Keratinocyte (primary cell): Measurements from ENCODE around the gene PRR5. TPM values are rescaled to one million over a fixed set of nuclear protein-coding genes. Genes with fewer than 3 reads are reported as not detected.

ENCODE experiments used
- DNase-seq: peaks from one replicate; pipeline ENCODE4 v3.0.0-alpha.2; 2011; ENCODE audit warnings: low read depth, missing footprints, low spot score
- FAIRE-seq: peaks from 2 replicates; lab custom pipeline; 2011; peaks lifted over from hg19 to GRCh38; lab: Jason Lieb, UNC
- H2AFZ ChIP-seq: 2 replicates; pipeline ENCODE4 v1.6.0; 2012; ENCODE audit warnings: low read length, control low read depth, inconsistent platforms; ENCODE audit not compliant: control insufficient read depth
- H3K27ac ChIP-seq: 2 replicates; pipeline ENCODE4 v1.5.1; 2011; ENCODE audit warnings: low read length; ENCODE audit not compliant: control insufficient read depth, insufficient read depth
- H3K27me3 ChIP-seq: 3 replicates; pipeline ENCODE4 v1.6.0; 2011; ENCODE audit warnings: low read length; ENCODE audit not compliant: control insufficient read depth, insufficient read depth; ENCODE audit errors: extremely low read depth
- H3K36me3 ChIP-seq, 2 experiments: 2 replicates in 1 of 2; 3 replicates in 1 of 2; pipeline ENCODE4 v1.5.1; 2011; ENCODE audit warnings: low read length in 2 of 2, mild to moderate bottlenecking in 1 of 2; ENCODE audit not compliant: control insufficient read depth in 2 of 2, insufficient read depth in 2 of 2; ENCODE audit errors: extremely low read depth in 1 of 2
- H3K4me1 ChIP-seq: 3 replicates; pipeline ENCODE4 v1.5.1; 2011; ENCODE audit warnings: low read length; ENCODE audit not compliant: control insufficient read depth, insufficient read depth; ENCODE audit errors: extremely low read depth
- H3K4me2 ChIP-seq: 3 replicates; pipeline ENCODE4 v1.6.0; 2011; ENCODE audit warnings: low read depth, low read length; ENCODE audit not compliant: control insufficient read depth, insufficient read depth; ENCODE audit errors: extremely low read depth
- H3K4me3 ChIP-seq, 3 experiments: fragments of 200-600 bp in 1 of 3; sonication (generic) in 1 of 3; 2 replicates in 2 of 3; 3 replicates in 1 of 3; pipeline ENCODE4 v1.5.1; 2011 to 2016; ENCODE audit warnings: low read length in 3 of 3, mild to moderate bottlenecking in 3 of 3, control low read depth in 2 of 3, inconsistent platforms in 1 of 3, low read depth in 1 of 3, mixed read lengths in 1 of 3, mixed run types in 1 of 3, moderate library complexity in 1 of 3; ENCODE audit not compliant: control insufficient read depth in 2 of 3, insufficient read depth in 2 of 3; ENCODE audit errors: extremely low read depth in 1 of 3
- H3K79me2 ChIP-seq: 2 replicates; pipeline ENCODE4 v1.6.0; 2012; ENCODE audit warnings: low read length; ENCODE audit not compliant: control insufficient read depth, insufficient read depth
- H3K9ac ChIP-seq: 3 replicates; pipeline ENCODE4 v1.6.0; 2011; ENCODE audit warnings: low read length; ENCODE audit not compliant: control insufficient read depth, insufficient read depth; ENCODE audit errors: extremely low read depth
- H3K9me1 ChIP-seq: 3 replicates; pipeline ENCODE4 v1.6.0; 2011; ENCODE audit warnings: low read length; ENCODE audit not compliant: control insufficient read depth, insufficient read depth; ENCODE audit errors: extremely low read depth
- H3K9me3 ChIP-seq: 2 replicates; pipeline ENCODE4 v1.5.1; 2012; ENCODE audit warnings: low read depth, low read length; ENCODE audit not compliant: control insufficient read depth
- H4K20me1 ChIP-seq: 3 replicates; pipeline ENCODE4 v1.6.0; 2011; ENCODE audit warnings: low read length; ENCODE audit not compliant: control insufficient read depth, insufficient read depth; ENCODE audit errors: extremely low read depth
- EZH2 ChIP-seq: IDR thresholded peaks from one replicate; pipeline ENCODE4 v1.6.1; 2012; ENCODE audit warnings: inconsistent platforms, mild to moderate bottlenecking, low read length, moderate library complexity
- dilution Hi-C: fragments of 300-500 bp; cut with MboI; formaldehyde crosslinking; loops from one replicate; pipeline ENCODE4 v1.7.0; 2020; ENCODE audit warnings: low sequenced_read_pairs; ENCODE audit not compliant: extremely low pct_ligation_motif_present
- polyA plus RNA-seq, 5 experiments: library from polyadenylated mRNA; depleted of rRNA in 3 of 5; stranded (reverse) in 3 of 5; stranded (forward) in 1 of 5; unstranded in 1 of 5; fragments of >200 nt; gene quantifications; 1 replicate in 1 of 5; 2 replicates in 3 of 5; 3 replicates in 1 of 5; pipeline versions ENCODE4 v1.2.1 to v1.2.3, GENCODE V29; 2011 to 2012; ENCODE audit warnings: missing spikeins in 2 of 5, low read depth in 1 of 5, low replicate concordance in 1 of 5
- TF ChIP-seq, protein P1 (sequence below), 3 experiments: IDR thresholded peaks in 1 of 3; conservative IDR thresholded peaks in 1 of 3; optimal IDR thresholded peaks in 1 of 3; 2 replicates in 2 of 3; 3 replicates in 1 of 3; pipeline versions ENCODE3 to v1.5.1; 2011; ENCODE audit warnings: low read length in 3 of 3, mild to moderate bottlenecking in 3 of 3, moderate library complexity in 2 of 3, control low read depth in 1 of 3, inconsistent platforms in 1 of 3; ENCODE audit not compliant: insufficient read depth in 2 of 3; ENCODE audit errors: extremely low read depth in 1 of 3

Gene PRR5
- polyA plus RNA-seq, 1 donor (not counting 4 experiments of a cell fraction or from before 2014, with no cell fraction given) = 9.1 TPM

DNA sequence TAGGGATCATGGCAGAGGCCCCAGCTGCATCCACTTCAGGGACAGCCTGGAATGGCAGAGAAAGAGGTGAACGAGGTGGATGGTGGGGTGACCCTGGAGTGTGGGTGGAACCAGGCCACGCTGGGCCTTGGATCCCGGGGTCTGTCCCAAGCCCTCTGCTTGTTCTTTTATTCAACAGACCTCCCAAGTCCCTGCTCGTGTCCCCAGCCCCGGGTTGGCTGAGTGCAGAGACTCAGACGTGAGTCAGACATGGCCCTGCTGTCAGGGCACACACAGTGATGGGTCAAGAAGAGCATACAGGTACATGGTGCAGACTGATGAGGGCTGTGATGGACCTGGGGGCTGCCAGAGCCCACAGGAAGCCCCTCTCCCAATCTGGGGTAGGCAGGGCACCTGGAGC is 57.0 kb downstream of the PRR5 start:
- no peaks in the 10 kb centered on the region for H3K9me3 ChIP-seq
- dilution Hi-C loops = no loop called here
- H3K4me2 ChIP-seq = no peak overlapping the region
- no peak overlapping the region for H3K4me3 ChIP-seq
- H4K20me1 ChIP-seq = peaks cover 28% of the 10 kb centered on the region
- no peak overlapping the region for H3K9ac ChIP-seq
- H3K27ac ChIP-seq = no peak overlapping the region
- H2AFZ ChIP-seq = no peak overlapping the region
- peaks cover 62% of the 10 kb centered on the region for H3K79me2 ChIP-seq
- H3K9me1 ChIP-seq = peaks cover 13% of the 10 kb centered on the region
- H3K4me1 ChIP-seq = peaks cover 36% of the 10 kb centered on the region
- DNase-seq (no peak), FAIRE-seq (no peak)
- peaks cover 5 to 8% of the 10 kb centered on the region in 2 experiments for H3K36me3 ChIP-seq
- TF ChIP-seq, protein P1, sequence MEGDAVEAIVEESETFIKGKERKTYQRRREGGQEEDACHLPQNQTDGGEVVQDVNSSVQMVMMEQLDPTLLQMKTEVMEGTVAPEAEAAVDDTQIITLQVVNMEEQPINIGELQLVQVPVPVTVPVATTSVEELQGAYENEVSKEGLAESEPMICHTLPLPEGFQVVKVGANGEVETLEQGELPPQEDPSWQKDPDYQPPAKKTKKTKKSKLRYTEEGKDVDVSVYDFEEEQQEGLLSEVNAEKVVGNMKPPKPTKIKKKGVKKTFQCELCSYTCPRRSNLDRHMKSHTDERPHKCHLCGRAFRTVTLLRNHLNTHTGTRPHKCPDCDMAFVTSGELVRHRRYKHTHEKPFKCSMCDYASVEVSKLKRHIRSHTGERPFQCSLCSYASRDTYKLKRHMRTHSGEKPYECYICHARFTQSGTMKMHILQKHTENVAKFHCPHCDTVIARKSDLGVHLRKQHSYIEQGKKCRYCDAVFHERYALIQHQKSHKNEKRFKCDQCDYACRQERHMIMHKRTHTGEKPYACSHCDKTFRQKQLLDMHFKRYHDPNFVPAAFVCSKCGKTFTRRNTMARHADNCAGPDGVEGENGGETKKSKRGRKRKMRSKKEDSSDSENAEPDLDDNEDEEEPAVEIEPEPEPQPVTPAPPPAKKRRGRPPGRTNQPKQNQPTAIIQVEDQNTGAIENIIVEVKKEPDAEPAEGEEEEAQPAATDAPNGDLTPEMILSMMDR (optimal IDR thresholded peaks at IDR 0.05 in 1 of 3, IDR thresholded peaks at IDR 0.05 in 1 of 3, conservative IDR thresholded peaks at IDR 0.05 in 1 of 3; ENCODE audit: extremely low read depth in 1 of 3, insufficient read depth in 2 of 3, low read length in 3 of 3) = no peak
- no peak for TF ChIP-seq EZH2
- no peaks in the 10 kb centered on the region for H3K27me3 ChIP-seq

DNA sequence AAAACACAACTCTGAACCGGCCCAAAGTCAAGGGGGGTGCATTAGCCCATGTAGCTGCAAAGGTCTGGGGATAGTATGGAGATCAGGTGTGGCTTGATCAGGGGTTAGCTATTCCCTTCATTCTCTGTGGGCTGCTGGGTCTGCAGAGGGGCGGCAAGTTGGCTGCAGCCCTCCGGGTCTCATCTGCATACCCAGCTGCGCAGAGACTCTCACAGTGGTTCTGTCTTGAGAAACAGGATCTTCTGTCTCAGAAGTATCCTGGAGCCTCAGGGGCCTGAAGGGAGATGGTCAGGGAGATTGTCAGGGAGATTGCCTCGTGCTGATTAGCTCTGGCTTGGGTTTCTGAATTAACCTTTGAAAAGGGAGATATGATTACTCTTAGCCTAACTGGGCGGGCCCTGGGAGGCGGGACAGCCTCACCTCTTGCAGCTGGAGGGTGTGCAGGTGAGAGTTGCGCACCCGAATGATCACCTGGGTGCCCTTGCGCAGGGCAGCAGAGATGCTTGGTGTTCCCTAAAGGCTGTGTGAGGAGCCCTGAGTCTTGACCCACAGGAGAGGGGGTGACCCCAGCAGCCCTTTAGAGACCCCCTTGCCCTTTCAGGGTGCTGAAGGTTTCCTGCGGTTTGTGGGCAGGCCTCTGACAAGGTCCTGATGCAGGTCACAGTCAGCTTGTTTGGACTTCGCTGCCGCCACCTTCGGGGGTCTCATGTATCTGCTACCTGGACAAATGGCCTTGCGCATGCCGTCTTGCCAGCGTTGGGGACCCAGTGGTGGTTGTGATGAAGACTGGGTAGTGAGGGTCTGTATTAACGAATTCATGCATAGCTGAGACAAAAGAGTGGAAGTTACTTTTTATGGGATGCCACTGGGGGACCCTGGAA is 57.7 kb downstream of the PRR5 start:
- dilution Hi-C loops = no loop called here
- Histone ChIP-seq H3K36me3 (peaks cover 5 to 11% of the 10 kb centered on the region in 2 experiments), H3K9me3 (no peaks in the 10 kb centered on the region), H2AFZ (no peak overlapping the region), H4K20me1 (peaks cover 28% of the 10 kb centered on the region), H3K4me2 (no peak overlapping the region), H3K4me1 (peaks cover 29% of the 10 kb centered on the region), H3K9ac (no peak overlapping the region), H3K27me3 (no peaks in the 10 kb centered on the region), H3K4me3 (no peak overlapping the region), H3K79me2 (peaks cover 61% of the 10 kb centered on the region), H3K27ac (no peak overlapping the region), H3K9me1 (peaks cover 11% of the 10 kb centered on the region)
- FAIRE-seq = no peak
- no peak for TF ChIP-seq EZH2
- TF ChIP-seq, protein P1 (optimal IDR thresholded peaks at IDR 0.05 in 1 of 3, IDR thresholded peaks at IDR 0.05 in 1 of 3, conservative IDR thresholded peaks at IDR 0.05 in 1 of 3; ENCODE audit: extremely low read depth in 1 of 3, insufficient read depth in 2 of 3, low read length in 3 of 3) = no peak
- DNase-seq = no peak
